Erythroblast (primary cell): ENCODE data around the gene ALDH1A1.

ENCODE experiments used
- GATA1 ChIP-seq: IDR thresholded peaks from 2 replicates; pipeline ENCODE4 v1.6.1; 2011; ENCODE audit warnings: low read depth, mild to moderate bottlenecking, control low read depth, low read length, moderate library complexity
- POLR2A ChIP-seq: IDR thresholded peaks from 2 replicates; pipeline ENCODE4 v1.6.1; 2011; ENCODE audit warnings: mild to moderate bottlenecking, low read length

GRCh38 chr9:72935595-72935994, 17.3 kb downstream of the ALDH1A1 start:
- TF ChIP-seq POLR2A (no peak), GATA1 (no peak)
